HepG2 (cell line): Measurements from ENCODE around the gene TSKU. TPM values are rescaled to one million over a fixed set of nuclear protein-coding genes. Genes with fewer than 3 reads are reported as not detected.

Source experiments
- CHD4 ChIP-seq: fragments of 200-600 bp; sonication (generic); IDR thresholded peaks from 2 replicates; pipeline ENCODE4 v1.7.0; 2017; ENCODE audit warnings: mild to moderate bottlenecking, low read length, borderline replicate concordance
- FOXK1 ChIP-seq: sonication (generic); formaldehyde crosslinking; IDR thresholded peaks from 2 replicates; pipeline ENCODE4 v1.4.0; 2020; ENCODE audit warnings: low read depth, missing genetic modification reagents, borderline replicate concordance
- FOXO1 ChIP-seq: sonication (generic); formaldehyde crosslinking; IDR thresholded peaks from 2 replicates; pipeline ENCODE4 v1.4.0; 2020; ENCODE audit warnings: missing genetic modification reagents
- GZF1 ChIP-seq: sonication (generic); formaldehyde crosslinking; IDR thresholded peaks from 2 replicates; pipeline ENCODE4 v1.5.1; 2020; ENCODE audit warnings: mild to moderate bottlenecking, missing genetic modification reagents
- HNF4A ChIP-seq: sonication (generic); formaldehyde crosslinking; IDR thresholded peaks from 2 replicates; pipeline ENCODE4 v1.4.0; 2020; ENCODE audit warnings: missing genetic modification reagents
- IKZF1 ChIP-seq: fragments of 450-650 bp; IDR thresholded peaks from 2 replicates; pipeline ENCODE4 v1.7.1; 2016
- KLF13 ChIP-seq: sonication (generic); formaldehyde crosslinking; IDR thresholded peaks from 2 replicates; pipeline ENCODE4 v1.4.0; 2020; ENCODE audit warnings: mild to moderate bottlenecking, missing genetic modification reagents
- KLF6 ChIP-seq: IDR thresholded peaks from 2 replicates; pipeline ENCODE4 v1.8.0; 2016; ENCODE audit warnings: missing biosample characterization, missing genetic modification reagents
- MYC ChIP-seq: sonication (generic); formaldehyde crosslinking; IDR thresholded peaks from 2 replicates; pipeline ENCODE4 v1.9.0; 2021; ENCODE audit warnings: missing genetic modification reagents, borderline replicate concordance
- POLR2AphosphoS2 ChIP-seq: IDR thresholded peaks from 2 replicates; pipeline ENCODE4 v1.6.1; 2011; ENCODE audit warnings: low read depth, low read length, improper control_type of control experiment
- RCOR2 ChIP-seq: IDR thresholded peaks from 2 replicates; pipeline ENCODE4 v1.6.1; 2016; ENCODE audit warnings: missing biosample characterization, missing genetic modification reagents
- ZFP41 ChIP-seq: sonication (generic); formaldehyde crosslinking; IDR thresholded peaks from 2 replicates; pipeline ENCODE4 v1.4.0; 2020; ENCODE audit warnings: mild to moderate bottlenecking, missing genetic modification reagents, borderline replicate concordance
- ZNF17 ChIP-seq: sonication (generic); formaldehyde crosslinking; IDR thresholded peaks from 2 replicates; pipeline ENCODE4 v1.5.0; 2020; ENCODE audit warnings: mild to moderate bottlenecking, missing genetic modification reagents
- ZNF205 ChIP-seq: IDR thresholded peaks from 2 replicates; pipeline ENCODE4 v1.6.1; 2018; ENCODE audit warnings: missing biosample characterization, missing genetic modification reagents
- ZNF383 ChIP-seq: sonication (generic); formaldehyde crosslinking; IDR thresholded peaks from 2 replicates; pipeline ENCODE4 v1.4.0; 2020; ENCODE audit warnings: missing genetic modification reagents, mild to moderate bottlenecking, borderline replicate concordance
- ZNF570 ChIP-seq: sonication (generic); formaldehyde crosslinking; IDR thresholded peaks from 2 replicates; pipeline ENCODE4 v1.4.0; 2020; ENCODE audit warnings: mild to moderate bottlenecking, missing genetic modification reagents, borderline replicate concordance
- ZNF614 ChIP-seq: IDR thresholded peaks from 2 replicates; pipeline ENCODE4 v1.6.1; 2018; ENCODE audit warnings: missing biosample characterization, missing genetic modification reagents, inconsistent platforms, borderline replicate concordance
- ZNF709 ChIP-seq: sonication (generic); formaldehyde crosslinking; IDR thresholded peaks from 2 replicates; pipeline ENCODE4 v1.5.0; 2020; ENCODE audit warnings: mild to moderate bottlenecking, missing genetic modification reagents
- ZSCAN31 ChIP-seq: sonication (generic); formaldehyde crosslinking; IDR thresholded peaks from 2 replicates; pipeline ENCODE4 v1.5.0; 2020; ENCODE audit warnings: low read depth, mild to moderate bottlenecking, missing genetic modification reagents
- polyA plus RNA-seq, 8 experiments: library from polyadenylated mRNA; depleted of rRNA in 3 of 8; stranded (reverse) in 7 of 8; unstranded in 1 of 8; fragments of >200 nt; fragmentation: Illumina TruSeq in 4 of 8; extraction: Trizol in 4 of 8; gene quantifications; 2 replicates each; pipeline versions ENCODE4 v1.2.1 to v1.2.3, GENCODE V29; 2011 to 2016; ENCODE audit warnings: low read depth in 4 of 8, missing spikeins in 1 of 8, mixed read lengths in 1 of 8; ENCODE audit not compliant: insufficient read depth in 1 of 8
- total RNA-seq, 5 experiments: library from RNA; depleted of rRNA; stranded (reverse); fragments of >200 nt; fragmentation: Illumina TruSeq; extraction: Trizol; gene quantifications; 2 replicates each; pipeline ENCODE4 v1.2.3, GENCODE V29; 2016; ENCODE audit warnings: low read depth in 1 of 5
- TF ChIP-seq, protein P1 (sequence below): sonication (generic); formaldehyde crosslinking; IDR thresholded peaks from 2 replicates; pipeline ENCODE4 v1.5.1; 2020; ENCODE audit warnings: missing genetic modification reagents, mild to moderate bottlenecking, borderline replicate concordance
- TF ChIP-seq, protein P2 (sequence below): IDR thresholded peaks from 2 replicates; pipeline ENCODE4 v1.6.1; 2016; ENCODE audit warnings: mild to moderate bottlenecking
- TF ChIP-seq, protein P3 (sequence below): sonication (generic); formaldehyde crosslinking; IDR thresholded peaks from 2 replicates; pipeline ENCODE4 v1.5.0; 2020; ENCODE audit warnings: missing genetic modification reagents
- TF ChIP-seq, protein P4 (sequence below): sonication (generic); formaldehyde crosslinking; IDR thresholded peaks from 2 replicates; pipeline ENCODE4 v1.8.0; 2022; ENCODE audit warnings: mild to moderate bottlenecking, missing genetic modification reagents, moderate library complexity
- TF ChIP-seq, protein P5 (sequence below): sonication (generic); formaldehyde crosslinking; IDR thresholded peaks from 2 replicates; pipeline ENCODE4 v1.8.0; 2022; ENCODE audit warnings: missing genetic modification reagents, mild to moderate bottlenecking, borderline replicate concordance
- TF ChIP-seq, protein P6 (sequence below): IDR thresholded peaks from 2 replicates; pipeline ENCODE4 v1.6.1; 2018; ENCODE audit warnings: missing genetic modification reagents

The TSKU gene
- total and polyA plus RNA-seq, 2 of the 13 experiments (the other 11 are each of a cell fraction or from before 2014, with no cell fraction given) = 20.3 to 21.4 TPM

DNA sequence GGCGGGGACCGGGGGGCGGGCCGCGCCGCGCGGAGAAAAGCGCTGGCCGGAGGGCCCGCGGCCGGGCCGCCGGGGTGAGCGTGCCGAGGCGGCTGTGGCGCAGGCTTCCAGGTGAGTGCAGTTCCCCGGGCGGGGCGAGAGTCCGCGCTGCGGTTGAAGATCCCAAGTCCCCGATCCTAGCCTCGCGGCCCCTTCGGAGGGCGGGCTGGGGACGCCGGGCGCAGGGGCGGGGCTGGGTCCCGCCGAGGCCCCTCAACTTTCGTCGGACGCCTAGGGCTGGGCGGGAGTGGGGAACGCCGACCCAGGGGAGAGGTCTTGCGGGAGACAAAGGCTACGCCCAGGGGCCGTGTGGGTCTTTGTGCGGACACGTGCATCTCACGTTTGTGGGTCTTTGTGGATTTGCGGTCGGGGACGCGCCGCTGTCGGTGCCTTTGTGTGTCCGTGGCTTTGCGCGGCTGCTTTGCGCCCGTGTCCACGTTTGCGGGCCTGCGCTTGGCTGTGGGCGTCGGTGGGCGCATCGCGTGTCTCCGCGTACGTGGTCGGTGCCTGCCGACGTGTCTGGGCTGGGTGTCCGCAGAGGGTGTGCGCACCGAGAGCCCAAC is at the start of gene TSKU (continued):
- TF ChIP-seq, protein P1, sequence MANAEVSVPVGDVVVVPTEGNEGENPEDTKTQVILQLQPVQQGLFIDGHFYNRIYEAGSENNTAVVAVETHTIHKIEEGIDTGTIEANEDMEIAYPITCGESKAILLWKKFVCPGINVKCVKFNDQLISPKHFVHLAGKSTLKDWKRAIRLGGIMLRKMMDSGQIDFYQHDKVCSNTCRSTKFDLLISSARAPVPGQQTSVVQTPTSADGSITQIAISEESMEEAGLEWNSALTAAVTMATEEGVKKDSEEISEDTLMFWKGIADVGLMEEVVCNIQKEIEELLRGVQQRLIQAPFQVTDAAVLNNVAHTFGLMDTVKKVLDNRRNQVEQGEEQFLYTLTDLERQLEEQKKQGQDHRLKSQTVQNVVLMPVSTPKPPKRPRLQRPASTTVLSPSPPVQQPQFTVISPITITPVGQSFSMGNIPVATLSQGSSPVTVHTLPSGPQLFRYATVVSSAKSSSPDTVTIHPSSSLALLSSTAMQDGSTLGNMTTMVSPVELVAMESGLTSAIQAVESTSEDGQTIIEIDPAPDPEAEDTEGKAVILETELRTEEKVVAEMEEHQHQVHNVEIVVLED = no peak; the same call in 1 of the 2 replicates
- TF ChIP-seq ZFP41 (CRISPR knock-in tag) (no peak), ZNF17 (CRISPR knock-in tag) (no peak), GZF1 (CRISPR knock-in tag) (no peak), ZNF614 (CRISPR knock-in tag) (no peak), KLF13 (CRISPR knock-in tag) (no peak), POLR2AphosphoS2 (no peak), ZNF709 (no peak), FOXO1 (CRISPR knock-in tag) (no peak), ZNF205 (CRISPR knock-in tag) (no peak), CHD4 (no peak), ZNF570 (CRISPR knock-in tag) (no peak), HNF4A (CRISPR knock-in tag) (0 out of 2 replicates have a peak, but pooled peaks have one; percentile 33), ZSCAN31 (CRISPR knock-in tag) (no peak), FOXK1 (CRISPR knock-in tag) (no peak), ZNF383 (CRISPR knock-in tag) (no peak), IKZF1 (no peak), KLF6 (CRISPR knock-in tag) (no peak), RCOR2 (no peak), MYC (CRISPR knock-in tag) (peak; percentile 47; the same call in 1 of the 2 replicates)
- TF ChIP-seq, protein P2, sequence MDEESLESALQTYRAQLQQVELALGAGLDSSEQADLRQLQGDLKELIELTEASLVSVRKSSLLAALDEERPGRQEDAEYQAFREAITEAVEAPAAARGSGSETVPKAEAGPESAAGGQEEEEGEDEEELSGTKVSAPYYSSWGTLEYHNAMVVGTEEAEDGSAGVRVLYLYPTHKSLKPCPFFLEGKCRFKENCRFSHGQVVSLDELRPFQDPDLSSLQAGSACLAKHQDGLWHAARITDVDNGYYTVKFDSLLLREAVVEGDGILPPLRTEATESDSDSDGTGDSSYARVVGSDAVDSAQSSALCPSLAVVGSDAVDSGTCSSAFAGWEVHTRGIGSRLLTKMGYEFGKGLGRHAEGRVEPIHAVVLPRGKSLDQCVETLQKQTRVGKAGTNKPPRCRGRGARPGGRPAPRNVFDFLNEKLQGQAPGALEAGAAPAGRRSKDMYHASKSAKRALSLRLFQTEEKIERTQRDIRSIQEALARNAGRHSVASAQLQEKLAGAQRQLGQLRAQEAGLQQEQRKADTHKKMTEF (CRISPR knock-in tag) = no peak
- TF ChIP-seq, protein P3, sequence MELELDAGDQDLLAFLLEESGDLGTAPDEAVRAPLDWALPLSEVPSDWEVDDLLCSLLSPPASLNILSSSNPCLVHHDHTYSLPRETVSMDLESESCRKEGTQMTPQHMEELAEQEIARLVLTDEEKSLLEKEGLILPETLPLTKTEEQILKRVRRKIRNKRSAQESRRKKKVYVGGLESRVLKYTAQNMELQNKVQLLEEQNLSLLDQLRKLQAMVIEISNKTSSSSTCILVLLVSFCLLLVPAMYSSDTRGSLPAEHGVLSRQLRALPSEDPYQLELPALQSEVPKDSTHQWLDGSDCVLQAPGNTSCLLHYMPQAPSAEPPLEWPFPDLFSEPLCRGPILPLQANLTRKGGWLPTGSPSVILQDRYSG (CRISPR knock-in tag) = no peak
- TF ChIP-seq, protein P4, sequence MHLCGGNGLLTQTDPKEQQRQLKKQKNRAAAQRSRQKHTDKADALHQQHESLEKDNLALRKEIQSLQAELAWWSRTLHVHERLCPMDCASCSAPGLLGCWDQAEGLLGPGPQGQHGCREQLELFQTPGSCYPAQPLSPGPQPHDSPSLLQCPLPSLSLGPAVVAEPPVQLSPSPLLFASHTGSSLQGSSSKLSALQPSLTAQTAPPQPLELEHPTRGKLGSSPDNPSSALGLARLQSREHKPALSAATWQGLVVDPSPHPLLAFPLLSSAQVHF (CRISPR knock-in tag) = no peak
- TF ChIP-seq, protein P5, sequence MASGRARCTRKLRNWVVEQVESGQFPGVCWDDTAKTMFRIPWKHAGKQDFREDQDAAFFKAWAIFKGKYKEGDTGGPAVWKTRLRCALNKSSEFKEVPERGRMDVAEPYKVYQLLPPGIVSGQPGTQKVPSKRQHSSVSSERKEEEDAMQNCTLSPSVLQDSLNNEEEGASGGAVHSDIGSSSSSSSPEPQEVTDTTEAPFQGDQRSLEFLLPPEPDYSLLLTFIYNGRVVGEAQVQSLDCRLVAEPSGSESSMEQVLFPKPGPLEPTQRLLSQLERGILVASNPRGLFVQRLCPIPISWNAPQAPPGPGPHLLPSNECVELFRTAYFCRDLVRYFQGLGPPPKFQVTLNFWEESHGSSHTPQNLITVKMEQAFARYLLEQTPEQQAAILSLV (CRISPR knock-in tag) = 0 out of 2 replicates have a peak, but pooled peaks have one; percentile 19
- TF ChIP-seq, protein P6, sequence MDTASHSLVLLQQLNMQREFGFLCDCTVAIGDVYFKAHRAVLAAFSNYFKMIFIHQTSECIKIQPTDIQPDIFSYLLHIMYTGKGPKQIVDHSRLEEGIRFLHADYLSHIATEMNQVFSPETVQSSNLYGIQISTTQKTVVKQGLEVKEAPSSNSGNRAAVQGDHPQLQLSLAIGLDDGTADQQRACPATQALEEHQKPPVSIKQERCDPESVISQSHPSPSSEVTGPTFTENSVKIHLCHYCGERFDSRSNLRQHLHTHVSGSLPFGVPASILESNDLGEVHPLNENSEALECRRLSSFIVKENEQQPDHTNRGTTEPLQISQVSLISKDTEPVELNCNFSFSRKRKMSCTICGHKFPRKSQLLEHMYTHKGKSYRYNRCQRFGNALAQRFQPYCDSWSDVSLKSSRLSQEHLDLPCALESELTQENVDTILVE (CRISPR knock-in tag) = no peak
